K562 (cell line): ENCODE data around the gene DAD1. TPM values are rescaled to one million over a fixed set of nuclear protein-coding genes. Genes with fewer than 3 reads are reported as not detected.

Experiments
- C11orf30 ChIP-seq: fragments of 450-650 bp; IDR thresholded peaks from 2 replicates; pipeline ENCODE4 v1.6.1; 2016; ENCODE audit warnings: low read depth, mild to moderate bottlenecking
- E2F3 ChIP-seq: fragments of 250-450 bp; sonication (Bioruptor Pico); IDR thresholded peaks from 2 replicates; pipeline ENCODE4 v1.4.0; 2020; ENCODE audit warnings: mild to moderate bottlenecking
- GATAD2B ChIP-seq: fragments of 450-650 bp; IDR thresholded peaks from 2 replicates; pipeline ENCODE4 v1.6.1; 2017; ENCODE audit warnings: mild to moderate bottlenecking, borderline replicate concordance
- HDAC6 ChIP-seq: IDR thresholded peaks from 2 replicates; pipeline ENCODE4 v1.6.1; 2012; ENCODE audit warnings: low read depth, mild to moderate bottlenecking, control low read depth, inconsistent platforms, low read length, moderate library complexity
- JUND ChIP-seq, 2 experiments: IDR thresholded peaks; 2 replicates in 1 of 2; 3 replicates in 1 of 2; pipeline ENCODE4 v1.6.1; 2011; ENCODE audit warnings: borderline replicate concordance in 2 of 2, low read depth in 2 of 2, low read length in 2 of 2, improper control_type of control experiment in 1 of 2, missing biosample characterization in 1 of 2, missing genetic modification characterization in 1 of 2, missing genetic modification reagents in 1 of 2
- MAFG ChIP-seq: fragments of 450-650 bp; conservative IDR thresholded peaks from 2 replicates; pipeline ENCODE4 v1.6.1; 2016; ENCODE audit warnings: missing genetic modification characterization, missing compliant biosample characterization
- MAZ ChIP-seq, 2 experiments: fragments of 450-650 bp in 1 of 2; sonication (generic) in 1 of 2; formaldehyde crosslinking; IDR thresholded peaks in 1 of 2; conservative IDR thresholded peaks in 1 of 2; 2 replicates each; pipeline versions ENCODE4 v1.4.0 to v1.5.0; 2020; ENCODE audit warnings: mild to moderate bottlenecking in 1 of 2, missing genetic modification reagents in 1 of 2
- MCM5 ChIP-seq: fragments of 450-650 bp; IDR thresholded peaks from 2 replicates; pipeline ENCODE4 v1.6.1; 2016; ENCODE audit warnings: low read depth
- MECOM ChIP-seq: fragments of 250-450 bp; sonication (Bioruptor Pico); IDR thresholded peaks from 2 replicates; pipeline ENCODE4 v1.8.0; 2022; ENCODE audit warnings: inconsistent platforms
- MEF2D ChIP-seq: conservative IDR thresholded peaks from 2 replicates; pipeline ENCODE4 v1.6.1; 2016; ENCODE audit warnings: low read depth, missing genetic modification characterization, missing compliant biosample characterization
- NONO ChIP-seq, 2 experiments: fragments of 200-400 bp in 1 of 2; fragments of 450-650 bp in 1 of 2; formaldehyde crosslinking in 1 of 2; IDR thresholded peaks; 2 replicates each; pipeline ENCODE4 v1.6.1; 2017; ENCODE audit warnings: low read depth in 2 of 2, mild to moderate bottlenecking in 2 of 2, moderate library complexity in 2 of 2, low read length in 1 of 2
- OTX1 ChIP-seq: fragments of 450-650 bp; formaldehyde crosslinking; IDR thresholded peaks from 2 replicates; pipeline ENCODE4 v1.4.0; 2022; ENCODE audit warnings: mild to moderate bottlenecking
- PHF21A ChIP-seq: fragments of 450-650 bp; IDR thresholded peaks from 2 replicates; pipeline ENCODE4 v1.6.1; 2017; ENCODE audit warnings: low read depth, borderline replicate concordance
- PRPF4 ChIP-seq: fragments of 200-400 bp; formaldehyde crosslinking; IDR thresholded peaks from one replicate; pipeline ENCODE4 v1.6.1; 2017; ENCODE audit warnings: low read length, low read depth, mild to moderate bottlenecking; ENCODE audit not compliant: insufficient read depth, poor library complexity, severe bottlenecking
- PURB ChIP-seq: sonication (generic); formaldehyde crosslinking; IDR thresholded peaks from 2 replicates; pipeline ENCODE4 v1.9.0; 2021; ENCODE audit warnings: low read depth, mild to moderate bottlenecking, missing genetic modification reagents
- RB1 ChIP-seq: fragments of 450-650 bp; IDR thresholded peaks from 2 replicates; pipeline ENCODE4 v1.6.1; 2017; ENCODE audit warnings: low read depth, mild to moderate bottlenecking
- SIRT6 ChIP-seq: IDR thresholded peaks from one replicate; pipeline ENCODE4 v1.6.1; 2012; ENCODE audit warnings: low read depth, mild to moderate bottlenecking, control low read depth, inconsistent platforms, low read length, moderate library complexity
- SREBF2 ChIP-seq: sonication (generic); formaldehyde crosslinking; IDR thresholded peaks from 2 replicates; pipeline ENCODE4 v1.4.0; 2020; ENCODE audit warnings: mild to moderate bottlenecking, missing genetic modification reagents
- SRF ChIP-seq, 2 experiments: fragments of 250-450, 450-650 bp in 1 of 2; sonication (Bioruptor Pico) in 1 of 2; sonication (generic) in 1 of 2; formaldehyde crosslinking; IDR thresholded peaks; 2 replicates each; pipeline versions ENCODE4 v1.5.0 to v1.5.1; 2020 to 2022; ENCODE audit warnings: mild to moderate bottlenecking in 1 of 2, missing genetic modification reagents in 1 of 2
- ZBTB1 ChIP-seq: sonication (generic); formaldehyde crosslinking; IDR thresholded peaks from 2 replicates; pipeline ENCODE4 v1.8.1; 2023; ENCODE audit warnings: missing genetic modification reagents, low read depth, mild to moderate bottlenecking, borderline replicate concordance
- ZNF124 ChIP-seq: sonication (generic); formaldehyde crosslinking; IDR thresholded peaks from 2 replicates; pipeline ENCODE4 v1.8.1; 2022; ENCODE audit warnings: missing genetic modification reagents
- ZNF165 ChIP-seq: fragments of 250-450 bp; sonication (Bioruptor Pico); IDR thresholded peaks from 2 replicates; pipeline ENCODE4 v1.4.0; 2020; ENCODE audit warnings: borderline replicate concordance
- ZNF217 ChIP-seq: sonication (generic); formaldehyde crosslinking; IDR thresholded peaks from 2 replicates; pipeline ENCODE4 v1.8.0; 2022; ENCODE audit warnings: mild to moderate bottlenecking, missing genetic modification reagents
- ZNF589 ChIP-seq: fragments of 200-800 bp; sonication (Bioruptor generic); IDR thresholded peaks from 2 replicates; pipeline ENCODE4 v1.6.1; 2016; ENCODE audit warnings: low read depth, missing genetic modification characterization, missing compliant biosample characterization
- ZNF644 ChIP-seq: fragments of 200-800 bp; sonication (Bioruptor generic); IDR thresholded peaks from 2 replicates; pipeline ENCODE4 v1.6.1; 2016; ENCODE audit warnings: low read depth, missing genetic modification characterization, missing compliant biosample characterization
- ZNF707 ChIP-seq: fragments of 250-450 bp; sonication (Bioruptor Pico); conservative IDR thresholded peaks from 2 replicates; pipeline ENCODE4 v1.8.0; 2022; ENCODE audit warnings: inconsistent platforms, mild to moderate bottlenecking, moderate library complexity
- polyA plus RNA-seq, 8 experiments: library from polyadenylated mRNA; depleted of rRNA in 4 of 8; stranded (reverse) in 5 of 8; unstranded in 3 of 8; fragments of >200 nt; fragmentation: Nextera tagmentation in 2 of 8; fragmentation: Illumina TruSeq in 1 of 8; extraction: Ambion mirVana in 2 of 8; extraction: Trizol in 1 of 8; gene quantifications; 2 replicates each; pipeline versions ENCODE4 v1.2.1 to v1.2.3, GENCODE V29; 2011 to 2014; ENCODE audit warnings: inconsistent platforms in 1 of 8, missing spikeins in 1 of 8
- total RNA-seq, 7 experiments: library from RNA; depleted of rRNA in 6 of 7; stranded (reverse); fragments of >200 nt in 6 of 7; fragmentation: Illumina TruSeq in 2 of 7; extraction: Trizol in 2 of 7; gene quantifications; 2 replicates each; pipeline versions ENCODE4 v1.2.1 to v1.2.3, GENCODE V29; 2011 to 2021; ENCODE audit warnings: low replicate concordance in 1 of 7
- TF ChIP-seq, protein P1 (sequence below): fragments of 250-450 bp; sonication (Bioruptor Pico); IDR thresholded peaks from 2 replicates; pipeline ENCODE4 v1.5.0; 2021
- TF ChIP-seq, protein P2 (sequence below): fragments of 450-650 bp; IDR thresholded peaks from 2 replicates; pipeline ENCODE4 v1.6.1; 2017; ENCODE audit warnings: antibody characterized with exemption

The DAD1 gene
- total and polyA plus RNA-seq, 9 of the 15 experiments (the other 6 are each of a cell fraction or from before 2014, with no cell fraction given), result 104 to 617 (median 222) TPM

- TF ChIP-seq PRPF4 (no peak), C11orf30 (no peak), ZBTB1 (CRISPR knock-in tag) (no peak), MAZ (CRISPR knock-in tag; conservative IDR thresholded peaks at IDR 0.05 in 1 of 2, IDR thresholded peaks at IDR 0.05 in 1 of 2) (peak; percentile 26 to 86; a peak in 3 of 4 replicates), MAFG (tag) (no peak), SIRT6 (no peak), MEF2D (no peak), NONO (IDR thresholded peaks at IDR 0.05; ENCODE audit: low read depth in 2 of 2, low read length in 1 of 2) (no peak), OTX1 (no peak), SRF (CRISPR knock-in tag; IDR thresholded peaks at IDR 0.05) (no peak; a peak in 1 of 4 replicates), RB1 (peak; percentile 62), ZNF124 (CRISPR knock-in tag) (no peak), MCM5 (no peak), ZNF644 (no peak), PURB (CRISPR knock-in tag) (no peak), MECOM (CRISPR knock-in tag) (no peak), ZNF707 (no peak), PHF21A (no peak), JUND (IDR thresholded peaks at IDR 0.05; ENCODE audit: borderline replicate concordance, low read depth, low read length) (0 out of 2 replicates have a peak, but pooled peaks have one; percentile 8), JUND (tag; IDR thresholded peaks at IDR 0.05; ENCODE audit: borderline replicate concordance, low read depth, low read length) (no peak), ZNF165 (no peak), SREBF2 (CRISPR knock-in tag) (no peak), ZNF217 (CRISPR knock-in tag) (no peak), ZNF589 (CRISPR knock-in tag) (no peak), HDAC6 (no peak), GATAD2B (no peak), E2F3 (no peak)
- TF ChIP-seq, protein P1, sequence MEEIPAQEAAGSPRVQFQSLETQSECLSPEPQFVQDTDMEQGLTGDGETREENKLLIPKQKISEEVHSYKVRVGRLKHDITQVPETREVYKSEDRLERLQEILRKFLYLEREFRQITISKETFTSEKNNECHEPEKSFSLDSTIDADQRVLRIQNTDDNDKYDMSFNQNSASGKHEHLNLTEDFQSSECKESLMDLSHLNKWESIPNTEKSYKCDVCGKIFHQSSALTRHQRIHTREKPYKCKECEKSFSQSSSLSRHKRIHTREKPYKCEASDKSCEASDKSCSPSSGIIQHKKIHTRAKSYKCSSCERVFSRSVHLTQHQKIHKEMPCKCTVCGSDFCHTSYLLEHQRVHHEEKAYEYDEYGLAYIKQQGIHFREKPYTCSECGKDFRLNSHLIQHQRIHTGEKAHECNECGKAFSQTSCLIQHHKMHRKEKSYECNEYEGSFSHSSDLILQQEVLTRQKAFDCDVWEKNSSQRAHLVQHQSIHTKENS (CRISPR knock-in tag), result no peak
- TF ChIP-seq, protein P2, sequence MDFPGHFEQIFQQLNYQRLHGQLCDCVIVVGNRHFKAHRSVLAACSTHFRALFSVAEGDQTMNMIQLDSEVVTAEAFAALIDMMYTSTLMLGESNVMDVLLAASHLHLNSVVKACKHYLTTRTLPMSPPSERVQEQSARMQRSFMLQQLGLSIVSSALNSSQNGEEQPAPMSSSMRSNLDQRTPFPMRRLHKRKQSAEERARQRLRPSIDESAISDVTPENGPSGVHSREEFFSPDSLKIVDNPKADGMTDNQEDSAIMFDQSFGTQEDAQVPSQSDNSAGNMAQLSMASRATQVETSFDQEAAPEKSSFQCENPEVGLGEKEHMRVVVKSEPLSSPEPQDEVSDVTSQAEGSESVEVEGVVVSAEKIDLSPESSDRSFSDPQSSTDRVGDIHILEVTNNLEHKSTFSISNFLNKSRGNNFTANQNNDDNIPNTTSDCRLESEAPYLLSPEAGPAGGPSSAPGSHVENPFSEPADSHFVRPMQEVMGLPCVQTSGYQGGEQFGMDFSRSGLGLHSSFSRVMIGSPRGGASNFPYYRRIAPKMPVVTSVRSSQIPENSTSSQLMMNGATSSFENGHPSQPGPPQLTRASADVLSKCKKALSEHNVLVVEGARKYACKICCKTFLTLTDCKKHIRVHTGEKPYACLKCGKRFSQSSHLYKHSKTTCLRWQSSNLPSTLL, result no peak
Observed at GRCh38 chr14:22556990-22557623, 31.9 kb downstream of the DAD1 start (continued).
